Liver (tissue), 3 donors: ENCODE data around the gene CAPS.

Experiments used
- ATF3 ChIP-seq: IDR thresholded peaks from 2 replicates; pipeline ENCODE4 v1.6.1; 2016; ENCODE audit warnings: antibody characterized with exemption
- EGR1 ChIP-seq, 2 donors: IDR thresholded peaks; 2 replicates each; pipeline ENCODE4 v1.6.1; 2016 to 2018; ENCODE audit warnings: antibody characterized with exemption in 2 of 2, low read depth in 2 of 2
- HNF4A ChIP-seq, 2 donors: conservative IDR thresholded peaks; 2 replicates each; pipeline ENCODE4 v1.6.1; 2016; ENCODE audit warnings: antibody characterized with exemption in 2 of 2, mild to moderate bottlenecking in 2 of 2
- JUND ChIP-seq, 2 donors: IDR thresholded peaks; 2 replicates each; pipeline ENCODE4 v1.6.1; 2016; ENCODE audit warnings: antibody characterized with exemption in 2 of 2
- RAD21 ChIP-seq, 2 donors: IDR thresholded peaks; 2 replicates each; pipeline ENCODE4 v1.6.1; 2016; ENCODE audit warnings: antibody characterized with exemption in 2 of 2, mild to moderate bottlenecking in 2 of 2
- REST ChIP-seq: IDR thresholded peaks from 2 replicates; pipeline ENCODE4 v1.6.1; 2016; ENCODE audit warnings: antibody characterized with exemption, mild to moderate bottlenecking
- TAF1 ChIP-seq: conservative IDR thresholded peaks from 2 replicates; pipeline ENCODE4 v1.6.1; 2016; ENCODE audit warnings: antibody characterized with exemption, mild to moderate bottlenecking
- YY1 ChIP-seq: IDR thresholded peaks from 2 replicates; pipeline ENCODE4 v1.6.1; 2016; ENCODE audit warnings: antibody characterized with exemption, mild to moderate bottlenecking
- TF ChIP-seq, protein P1 (sequence below): fragments of 150-350 bp; IDR thresholded peaks from 2 replicates; pipeline ENCODE4 v1.5.1; 2017; ENCODE audit warnings: improper control_type of control experiment, low read depth, low read length; ENCODE audit not compliant: missing input control
- TF ChIP-seq, protein P2 (sequence below): IDR thresholded peaks from 2 replicates; pipeline ENCODE4 v1.6.1; 2016; ENCODE audit warnings: antibody characterized with exemption
- TF ChIP-seq, protein P3 (sequence below): IDR thresholded peaks from 2 replicates; pipeline ENCODE4 v1.6.1; 2016; ENCODE audit warnings: antibody characterized with exemption
- donor health status: healthy.
- donor health status: healthy.

DNA sequence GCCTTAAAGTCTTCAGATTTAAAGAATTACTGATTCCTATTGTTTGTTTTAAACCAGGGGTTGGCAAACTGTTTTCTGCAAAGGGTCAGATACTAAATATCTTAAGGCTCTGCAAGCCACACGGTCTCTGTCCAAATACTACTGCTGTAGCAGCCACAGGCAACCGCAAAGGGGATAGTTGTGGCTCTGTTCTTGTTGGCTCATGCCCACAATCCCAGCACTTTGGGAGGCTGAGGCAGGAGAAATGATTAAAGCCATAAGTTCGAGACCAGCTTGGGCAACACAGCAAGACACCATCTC, 41.5 kb downstream of the CAPS start:
- TF ChIP-seq, protein P1, sequence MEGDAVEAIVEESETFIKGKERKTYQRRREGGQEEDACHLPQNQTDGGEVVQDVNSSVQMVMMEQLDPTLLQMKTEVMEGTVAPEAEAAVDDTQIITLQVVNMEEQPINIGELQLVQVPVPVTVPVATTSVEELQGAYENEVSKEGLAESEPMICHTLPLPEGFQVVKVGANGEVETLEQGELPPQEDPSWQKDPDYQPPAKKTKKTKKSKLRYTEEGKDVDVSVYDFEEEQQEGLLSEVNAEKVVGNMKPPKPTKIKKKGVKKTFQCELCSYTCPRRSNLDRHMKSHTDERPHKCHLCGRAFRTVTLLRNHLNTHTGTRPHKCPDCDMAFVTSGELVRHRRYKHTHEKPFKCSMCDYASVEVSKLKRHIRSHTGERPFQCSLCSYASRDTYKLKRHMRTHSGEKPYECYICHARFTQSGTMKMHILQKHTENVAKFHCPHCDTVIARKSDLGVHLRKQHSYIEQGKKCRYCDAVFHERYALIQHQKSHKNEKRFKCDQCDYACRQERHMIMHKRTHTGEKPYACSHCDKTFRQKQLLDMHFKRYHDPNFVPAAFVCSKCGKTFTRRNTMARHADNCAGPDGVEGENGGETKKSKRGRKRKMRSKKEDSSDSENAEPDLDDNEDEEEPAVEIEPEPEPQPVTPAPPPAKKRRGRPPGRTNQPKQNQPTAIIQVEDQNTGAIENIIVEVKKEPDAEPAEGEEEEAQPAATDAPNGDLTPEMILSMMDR, result no peak
- TF ChIP-seq EGR1 (IDR thresholded peaks at IDR 0.05; ENCODE audit: low read depth in 2 of 2) (no peak), ATF3 (no peak), HNF4A (conservative IDR thresholded peaks at IDR 0.05) (no peak), REST (no peak), TAF1 (no peak), YY1 (no peak), RAD21 (IDR thresholded peaks at IDR 0.05) (no peak), JUND (IDR thresholded peaks at IDR 0.05) (no peak)
- TF ChIP-seq, protein P2, sequence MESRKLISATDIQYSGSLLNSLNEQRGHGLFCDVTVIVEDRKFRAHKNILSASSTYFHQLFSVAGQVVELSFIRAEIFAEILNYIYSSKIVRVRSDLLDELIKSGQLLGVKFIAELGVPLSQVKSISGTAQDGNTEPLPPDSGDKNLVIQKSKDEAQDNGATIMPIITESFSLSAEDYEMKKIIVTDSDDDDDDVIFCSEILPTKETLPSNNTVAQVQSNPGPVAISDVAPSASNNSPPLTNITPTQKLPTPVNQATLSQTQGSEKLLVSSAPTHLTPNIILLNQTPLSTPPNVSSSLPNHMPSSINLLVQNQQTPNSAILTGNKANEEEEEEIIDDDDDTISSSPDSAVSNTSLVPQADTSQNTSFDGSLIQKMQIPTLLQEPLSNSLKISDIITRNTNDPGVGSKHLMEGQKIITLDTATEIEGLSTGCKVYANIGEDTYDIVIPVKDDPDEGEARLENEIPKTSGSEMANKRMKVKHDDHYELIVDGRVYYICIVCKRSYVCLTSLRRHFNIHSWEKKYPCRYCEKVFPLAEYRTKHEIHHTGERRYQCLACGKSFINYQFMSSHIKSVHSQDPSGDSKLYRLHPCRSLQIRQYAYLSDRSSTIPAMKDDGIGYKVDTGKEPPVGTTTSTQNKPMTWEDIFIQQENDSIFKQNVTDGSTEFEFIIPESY, result no peak
- TF ChIP-seq, protein P3, sequence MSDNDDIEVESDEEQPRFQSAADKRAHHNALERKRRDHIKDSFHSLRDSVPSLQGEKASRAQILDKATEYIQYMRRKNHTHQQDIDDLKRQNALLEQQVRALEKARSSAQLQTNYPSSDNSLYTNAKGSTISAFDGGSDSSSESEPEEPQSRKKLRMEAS, result no peak
